Nephron (organoid): ENCODE data around the gene PLA2G4F.

ENCODE experiments used
- H3K27ac Mint-ChIP-seq, 3 experiments: 2 replicates each; pipeline ENCODE4 v1.8.0; 2020; ENCODE audit warnings: mixed read lengths in 3 of 3, mild to moderate bottlenecking in 2 of 3, moderate library complexity in 1 of 3
- H3K27me3 Mint-ChIP-seq: 2 replicates; pipeline ENCODE4 v1.8.0; 2021; ENCODE audit warnings: low read depth, mild to moderate bottlenecking, moderate library complexity, mixed read lengths
- H3K36me3 Mint-ChIP-seq: 2 replicates; pipeline ENCODE4 v1.8.0; 2020; ENCODE audit warnings: low read depth, mixed read lengths
- H3K4me1 Mint-ChIP-seq: 2 replicates; pipeline ENCODE4 v1.8.0; 2020; ENCODE audit warnings: mixed read lengths
- H3K4me3 Mint-ChIP-seq, 3 experiments: 2 replicates each; pipeline ENCODE4 v1.8.0; 2020; ENCODE audit warnings: mild to moderate bottlenecking in 3 of 3, mixed read lengths in 3 of 3, moderate library complexity in 2 of 3
- H3K9me3 Mint-ChIP-seq: 2 replicates; pipeline ENCODE4 v1.8.0; 2020; ENCODE audit warnings: mixed read lengths
- TF ChIP-seq, protein P1 (sequence below), 3 experiments: fragments of 200-600 bp; sonication (generic); IDR thresholded peaks; one replicate each; pipeline ENCODE4 v1.5.0; 2021; ENCODE audit warnings: antibody characterized with exemption in 3 of 3; ENCODE audit not compliant: unreplicated experiment in 3 of 3

PLA2G4F gene

DNA sequence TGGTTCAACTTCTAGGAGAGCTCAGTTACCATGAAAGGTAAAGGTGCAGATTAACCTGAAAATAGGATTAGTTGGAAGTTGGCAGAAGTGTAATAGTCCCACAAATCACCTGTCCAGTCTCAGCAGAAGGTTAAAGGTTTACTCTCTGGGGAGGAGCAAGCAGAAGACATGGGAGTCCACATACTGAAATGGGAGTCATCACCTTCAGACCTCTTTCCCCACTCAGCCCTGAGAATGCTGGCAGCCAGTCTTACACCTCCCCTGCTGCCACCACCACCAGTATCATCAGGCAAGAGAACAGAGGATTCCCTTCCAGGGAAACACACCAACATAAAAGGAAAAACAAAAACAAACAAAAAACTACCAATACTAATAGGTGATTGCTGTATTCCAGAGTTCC lies 48.2 kb downstream of the PLA2G4F start:
- H3K27me3 Mint-ChIP-seq = no peaks in the 10 kb centered on the region

DNA sequence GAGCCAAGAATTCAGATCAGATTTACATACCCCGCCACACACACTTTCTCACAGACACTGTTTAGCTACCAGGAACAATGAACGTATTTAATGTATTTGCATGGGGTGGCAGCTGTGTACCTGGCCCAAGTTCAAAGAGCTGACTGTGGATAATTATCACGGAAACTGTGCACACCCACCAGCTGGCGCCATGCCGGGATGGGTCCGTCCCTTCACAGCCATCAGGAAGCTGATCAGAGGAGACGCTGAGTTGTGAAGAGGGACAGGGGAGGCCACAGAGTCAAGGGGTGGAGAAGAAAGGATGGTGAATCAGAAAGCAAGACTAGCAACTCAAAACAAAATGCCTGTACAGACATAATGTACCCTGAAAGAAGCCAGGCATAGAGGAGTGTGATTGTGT lies 49.0 kb downstream of the PLA2G4F start:
- no peak overlapping the region for H3K4me3 Mint-ChIP-seq
- H3K27me3 Mint-ChIP-seq = no peaks in the 10 kb centered on the region
- H3K27ac Mint-ChIP-seq = no peak overlapping the region
- TF ChIP-seq, protein P1, sequence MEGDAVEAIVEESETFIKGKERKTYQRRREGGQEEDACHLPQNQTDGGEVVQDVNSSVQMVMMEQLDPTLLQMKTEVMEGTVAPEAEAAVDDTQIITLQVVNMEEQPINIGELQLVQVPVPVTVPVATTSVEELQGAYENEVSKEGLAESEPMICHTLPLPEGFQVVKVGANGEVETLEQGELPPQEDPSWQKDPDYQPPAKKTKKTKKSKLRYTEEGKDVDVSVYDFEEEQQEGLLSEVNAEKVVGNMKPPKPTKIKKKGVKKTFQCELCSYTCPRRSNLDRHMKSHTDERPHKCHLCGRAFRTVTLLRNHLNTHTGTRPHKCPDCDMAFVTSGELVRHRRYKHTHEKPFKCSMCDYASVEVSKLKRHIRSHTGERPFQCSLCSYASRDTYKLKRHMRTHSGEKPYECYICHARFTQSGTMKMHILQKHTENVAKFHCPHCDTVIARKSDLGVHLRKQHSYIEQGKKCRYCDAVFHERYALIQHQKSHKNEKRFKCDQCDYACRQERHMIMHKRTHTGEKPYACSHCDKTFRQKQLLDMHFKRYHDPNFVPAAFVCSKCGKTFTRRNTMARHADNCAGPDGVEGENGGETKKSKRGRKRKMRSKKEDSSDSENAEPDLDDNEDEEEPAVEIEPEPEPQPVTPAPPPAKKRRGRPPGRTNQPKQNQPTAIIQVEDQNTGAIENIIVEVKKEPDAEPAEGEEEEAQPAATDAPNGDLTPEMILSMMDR (IDR thresholded peaks at IDR 0.05; ENCODE audit: unreplicated experiment in 3 of 3) = no peak
- H3K9me3 Mint-ChIP-seq = peaks cover 10% of the 10 kb centered on the region
- no peaks in the 10 kb centered on the region for H3K36me3 Mint-ChIP-seq
- H3K4me1 Mint-ChIP-seq = peaks cover 3% of the 10 kb centered on the region

More for the DNA sequence above, 48.2 kb downstream of the PLA2G4F start:
- Mint-ChIP-seq H3K36me3 (no peaks in the 10 kb centered on the region), H3K4me3 (no peak overlapping the region), H3K9me3 (peaks cover 12% of the 10 kb centered on the region), H3K27ac (no peak overlapping the region), H3K4me1 (peaks cover 3% of the 10 kb centered on the region)
- TF ChIP-seq, protein P1 (IDR thresholded peaks at IDR 0.05; ENCODE audit: unreplicated experiment in 3 of 3) = no peak

DNA sequence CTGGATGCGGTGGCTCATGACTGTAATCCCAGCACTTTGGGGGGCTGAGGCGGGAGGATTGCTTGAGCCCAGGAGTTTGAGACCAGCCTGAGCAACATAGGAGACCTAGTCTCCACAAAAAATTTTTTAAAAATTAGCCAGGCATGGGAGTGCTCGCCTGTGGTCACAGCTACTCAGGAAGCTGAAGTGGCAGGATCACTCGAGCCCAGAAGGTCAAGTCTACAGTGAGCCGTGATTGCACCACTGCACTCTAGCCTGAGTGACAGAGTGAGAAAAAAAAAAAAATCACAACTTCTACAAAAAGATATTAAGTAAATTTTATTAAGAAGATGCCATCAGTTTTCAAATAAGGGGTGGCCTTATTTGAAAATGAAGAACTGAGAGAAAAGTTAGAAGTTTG lies 50.1 kb downstream of the PLA2G4F start:
- peaks cover 3% of the 10 kb centered on the region for H3K4me1 Mint-ChIP-seq
- H3K9me3 Mint-ChIP-seq = peaks cover 8% of the 10 kb centered on the region
- TF ChIP-seq, protein P1 (IDR thresholded peaks at IDR 0.05; ENCODE audit: unreplicated experiment in 3 of 3) = no peak
- no peaks in the 10 kb centered on the region for H3K36me3 Mint-ChIP-seq
- no peak overlapping the region for H3K27ac Mint-ChIP-seq
- H3K27me3 Mint-ChIP-seq = no peaks in the 10 kb centered on the region
- no peak overlapping the region for H3K4me3 Mint-ChIP-seq

DNA sequence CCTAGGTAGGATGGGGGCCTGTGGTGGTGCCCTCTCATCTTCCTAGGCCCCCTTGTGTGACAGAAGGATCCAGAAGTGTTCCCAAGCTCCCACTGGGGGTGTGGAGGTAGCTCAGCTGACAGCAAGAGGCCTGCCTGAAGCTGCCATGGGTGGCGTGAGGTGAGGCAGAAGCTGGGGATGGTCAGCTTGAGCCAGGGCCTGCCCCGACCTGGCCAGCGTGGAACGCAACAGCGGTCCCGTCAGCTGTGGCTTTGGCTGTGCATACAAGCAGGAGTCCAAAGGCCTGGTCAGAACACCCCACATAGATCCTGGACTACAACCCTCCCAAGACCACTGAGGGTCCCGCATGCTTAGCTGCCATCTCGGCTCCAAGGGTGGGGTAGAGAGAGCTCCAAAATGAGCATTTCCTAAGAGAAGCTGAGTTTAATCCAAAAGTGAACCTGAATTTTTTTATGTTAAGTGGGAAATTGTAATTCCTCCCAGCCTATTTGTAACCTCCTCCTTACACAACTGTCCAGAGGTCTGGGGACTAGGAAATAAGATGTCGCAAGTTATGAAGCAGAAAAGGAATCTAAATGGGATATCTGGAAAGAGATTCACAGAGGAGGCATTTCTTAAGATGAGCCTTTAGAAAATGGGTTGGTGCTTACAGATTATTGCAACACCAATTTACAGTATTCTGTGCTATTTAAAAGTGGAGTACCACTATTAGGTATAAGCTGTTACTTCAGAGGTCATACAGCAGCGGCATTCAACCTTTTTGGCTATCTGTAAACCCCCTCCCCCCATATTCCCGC lies 52.1 kb downstream of the PLA2G4F start:
- Mint-ChIP-seq H3K9me3 (peaks cover 5% of the 10 kb centered on the region), H3K27me3 (no peaks in the 10 kb centered on the region), H3K36me3 (no peaks in the 10 kb centered on the region), H3K4me3 (no peak overlapping the region), H3K27ac (no peak overlapping the region), H3K4me1 (peaks cover 3% of the 10 kb centered on the region)
- TF ChIP-seq, protein P1 (IDR thresholded peaks at IDR 0.05; ENCODE audit: unreplicated experiment in 3 of 3) = no peak

DNA sequence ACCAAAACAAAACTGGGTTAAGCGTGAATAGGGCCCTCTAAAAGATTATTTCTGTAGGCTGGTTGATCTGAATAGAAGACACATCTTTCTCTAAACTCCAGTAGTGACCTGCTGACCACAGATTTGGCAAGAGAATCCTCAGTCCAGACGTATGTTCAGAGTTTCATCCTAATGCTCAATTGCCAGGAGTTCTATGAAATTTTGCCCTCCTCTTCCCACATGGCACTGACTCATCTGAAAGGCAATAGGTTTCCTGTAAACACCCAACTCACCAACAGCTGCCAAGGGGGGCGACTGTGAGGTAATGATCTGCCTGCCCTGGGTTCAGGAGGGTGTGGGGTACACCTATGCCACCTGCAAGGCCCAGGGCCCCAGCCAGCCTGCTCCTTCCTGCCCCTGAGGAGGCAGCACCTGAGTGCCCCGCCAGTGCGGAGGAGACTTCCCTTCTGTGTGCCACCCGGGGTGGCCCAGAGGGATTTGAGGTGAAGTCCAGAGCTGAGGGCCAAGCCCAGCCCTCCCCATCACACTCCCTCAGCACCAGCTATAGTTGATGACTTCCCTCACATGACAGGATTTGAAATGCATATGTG lies 53.7 kb downstream of the PLA2G4F start:
- H3K27me3 Mint-ChIP-seq = no peaks in the 10 kb centered on the region
- TF ChIP-seq, protein P1 (IDR thresholded peaks at IDR 0.05; ENCODE audit: unreplicated experiment in 3 of 3) = no peak
- no peaks in the 10 kb centered on the region for H3K9me3 Mint-ChIP-seq

More for the DNA sequence above, 53.7 kb downstream of the PLA2G4F start:
- no peak overlapping the region for H3K27ac Mint-ChIP-seq
- H3K36me3 Mint-ChIP-seq = no peaks in the 10 kb centered on the region
- peaks cover 3% of the 10 kb centered on the region for H3K4me1 Mint-ChIP-seq
- H3K4me3 Mint-ChIP-seq = no peak overlapping the region
